K562 (cell line): ENCODE measurements around the gene PRKAG2. TPM values are rescaled to one million over a fixed set of nuclear protein-coding genes. Genes with fewer than 3 reads are reported as not detected.

ENCODE experiments used
- ATAC-seq: fragments of 200-7000 bp; cut with Tn5 transposase; 3 replicates; pipeline ENCODE4 v1.9.1; 2020; ENCODE audit warnings: moderate library complexity
- BruUV-seq: library from RNA; stranded (reverse); fragments of 400-500 nt; replicated peaks from 2 replicates; lab custom pipeline; 2021; lab: Mats Ljungman, UMichigan
- CTCF ChIA-PET: fragments of 300-600 bp; formaldehyde crosslinking; extraction: SDS; loops from one replicate; lab custom pipeline; 2021; ENCODE audit warnings: low intra/inter-chr PET ratio; lab: Yijun Ruan, JAX
- POLR2A ChIA-PET: fragments of 300-600, 350-650 bp; sonication (Branson Sonifier 250); formaldehyde crosslinking; extraction: SDS; loops from one replicate; lab custom pipeline; 2021; ENCODE audit warnings: antibody characterized with exemption, inconsistent platforms; lab: Yijun Ruan, JAX
- DNase-seq, 4 experiments: peaks; one replicate each; pipeline versions ENCODE4 v3.0.0 to v3.0.0-alpha.2; 2011 to 2018; ENCODE audit warnings: low spot score in 3 of 4, mixed read lengths in 3 of 4; ENCODE audit errors: extremely low read depth in 1 of 4
- FAIRE-seq: peaks from 2 replicates; lab custom pipeline; 2011; peaks lifted over from hg19 to GRCh38; lab: Jason Lieb, UNC
- H2AFZ ChIP-seq: 2 replicates; pipeline ENCODE4 v1.6.0; 2011; ENCODE audit warnings: low read depth, low read length, control low read depth, inconsistent platforms
- H3K27ac ChIP-seq: fragments of 200-600 bp; 3 replicates; pipeline ENCODE4 v1.8.0; 2011; ENCODE audit warnings: low read depth, mild to moderate bottlenecking, control low read depth, inconsistent platforms, low read length, moderate library complexity, mixed read lengths; ENCODE audit errors: extremely low read depth
- H3K27me3 ChIP-seq, 2 experiments: fragments of 300-600 bp in 1 of 2; 2 replicates in 1 of 2; 3 replicates in 1 of 2; pipeline versions ENCODE4 v1.6.0 to v1.8.0; 2011; ENCODE audit warnings: inconsistent platforms in 2 of 2, low read length in 2 of 2, mild to moderate bottlenecking in 1 of 2, mixed read lengths in 1 of 2, moderate library complexity in 1 of 2; ENCODE audit not compliant: control insufficient read depth in 2 of 2, insufficient read depth in 2 of 2
- H3K36me3 ChIP-seq: fragments of 300-600 bp; 3 replicates; pipeline ENCODE4 v1.8.0; 2011; ENCODE audit warnings: mild to moderate bottlenecking, low read length, inconsistent platforms; ENCODE audit not compliant: control insufficient read depth, insufficient read depth
- H3K4me1 ChIP-seq, 2 experiments: fragments of 200-600 bp in 1 of 2; replicated peaks in 1 of 2; 2 replicates in 1 of 2; 3 replicates in 1 of 2; pipeline versions ENCODE4 v1.5.1 to v1.8.0; 2011; ENCODE audit warnings: inconsistent platforms in 2 of 2, low read length in 2 of 2, mild to moderate bottlenecking in 1 of 2, mixed read lengths in 1 of 2, moderate library complexity in 1 of 2; ENCODE audit not compliant: control insufficient read depth in 2 of 2, insufficient read depth in 2 of 2
- H3K4me2 ChIP-seq: 2 replicates; pipeline ENCODE4 v1.6.1; 2011; ENCODE audit warnings: low read length, control low read depth, inconsistent platforms, mixed read lengths; ENCODE audit not compliant: insufficient read depth
- H3K4me3 ChIP-seq: fragments of 200-600 bp; sonication (generic), shearing (Covaris generic); 2 replicates; pipeline ENCODE4 v1.5.1; 2016; ENCODE audit warnings: control low read depth, inconsistent platforms
- H3K79me2 ChIP-seq: fragments of 200-600 bp; 3 replicates; pipeline ENCODE4 v1.8.0; 2011; ENCODE audit warnings: low read length, inconsistent platforms; ENCODE audit not compliant: control insufficient read depth, insufficient read depth
- H3K9ac ChIP-seq, 2 experiments: 2 replicates each; pipeline versions ENCODE4 v1.6.0 to v1.6.1; 2011; ENCODE audit warnings: low read depth in 2 of 2, low read length in 2 of 2, control low read depth in 1 of 2, inconsistent platforms in 1 of 2, mild to moderate bottlenecking in 1 of 2, mixed read lengths in 1 of 2; ENCODE audit not compliant: insufficient read depth in 1 of 2
- H3K9me1 ChIP-seq: one replicate; pipeline ENCODE4 v1.6.0; 2011; ENCODE audit warnings: inconsistent platforms, mild to moderate bottlenecking, low read length, moderate library complexity; ENCODE audit not compliant: control insufficient read depth, insufficient read depth
- H3K9me3 ChIP-seq: replicated peaks from 2 replicates; pipeline ENCODE4 v1.5.1; 2011; ENCODE audit warnings: low read depth, low read length, inconsistent platforms; ENCODE audit not compliant: control insufficient read depth, insufficient read depth
- H4K20me1 ChIP-seq: replicated peaks from 2 replicates; pipeline ENCODE4 v1.6.1; 2011; ENCODE audit warnings: low read length, inconsistent platforms, mixed read lengths; ENCODE audit not compliant: control insufficient read depth, insufficient read depth
- GABPA ChIP-seq: fragments of 200-800 bp; sonication (Bioruptor generic); conservative IDR thresholded peaks from 2 replicates; pipeline ENCODE4 v1.6.1; 2016; ENCODE audit warnings: low read depth, missing genetic modification characterization, missing compliant biosample characterization
- HINFP ChIP-seq: fragments of 450-650 bp; conservative IDR thresholded peaks from 2 replicates; pipeline ENCODE4 v1.6.1; 2016; ENCODE audit warnings: missing genetic modification characterization, low read depth, mild to moderate bottlenecking, control low read depth, missing compliant biosample characterization
- PPARD ChIP-seq: fragments of 250-450 bp; sonication (Bioruptor Pico); IDR thresholded peaks from 2 replicates; pipeline ENCODE4 v1.8.0; 2022; ENCODE audit warnings: inconsistent platforms, mild to moderate bottlenecking, moderate library complexity
- SRSF9 ChIP-seq: fragments of 200-400 bp; formaldehyde crosslinking; IDR thresholded peaks from 2 replicates; pipeline ENCODE4 v1.6.1; 2017; ENCODE audit warnings: low read depth, low read length, borderline replicate concordance
- THRB ChIP-seq: fragments of 450-650 bp; formaldehyde crosslinking; conservative IDR thresholded peaks from 2 replicates; pipeline ENCODE4 v1.4.0; 2022; ENCODE audit warnings: mild to moderate bottlenecking, missing genetic modification characterization
- ZNF143 ChIP-seq: sonication (generic); formaldehyde crosslinking; IDR thresholded peaks from 2 replicates; pipeline ENCODE4 v1.9.0; 2022; ENCODE audit warnings: mild to moderate bottlenecking, missing genetic modification reagents
- WGBS: fragments of 100-300 bp; shearing (Covaris generic); methylation state at CpG from one replicate; pipeline ENCODE4 v1.1.6; 2016; ENCODE audit warnings: low coverage, mixed read lengths; ENCODE audit not compliant: insufficient coverage; ENCODE audit errors: missing lambda C conversion rate; 5-methylcytosine and 5-hydroxymethylcytosine counted together
- in situ Hi-C: fragments of 300-500 bp; cut with MboI; formaldehyde crosslinking; loops from 4 replicates; pipeline ENCODE4 v1.15.0; 2018; ENCODE audit warnings: inconsistent platforms, mixed read lengths
- intact Hi-C: fragments of 100-400 bp; cut with micrococcal nuclease; formaldehyde crosslinking; loops from 2 replicates; pipeline ENCODE4 v1.14.2; 2022
- polyA plus RNA-seq, 8 experiments: library from polyadenylated mRNA; depleted of rRNA in 4 of 8; stranded (reverse) in 5 of 8; unstranded in 3 of 8; fragments of >200 nt; fragmentation: Nextera tagmentation in 2 of 8; fragmentation: Illumina TruSeq in 1 of 8; extraction: Ambion mirVana in 2 of 8; extraction: Trizol in 1 of 8; gene quantifications; 2 replicates each; pipeline versions ENCODE4 v1.2.1 to v1.2.3, GENCODE V29; 2011 to 2014; ENCODE audit warnings: inconsistent platforms in 1 of 8, missing spikeins in 1 of 8
- total RNA-seq, 7 experiments: library from RNA; depleted of rRNA in 6 of 7; stranded (reverse); fragments of >200 nt in 6 of 7; fragmentation: Illumina TruSeq in 2 of 7; extraction: Trizol in 2 of 7; gene quantifications; 2 replicates each; pipeline versions ENCODE4 v1.2.1 to v1.2.3, GENCODE V29; 2011 to 2021; ENCODE audit warnings: low replicate concordance in 1 of 7

PRKAG2 gene
- total and polyA plus RNA-seq, 9 of the 15 experiments (the other 6 are each of a cell fraction or from before 2014, with no cell fraction given): 0.99 to 5.6 (median 3.3) TPM

- TF ChIP-seq SRSF9 (no peak), HINFP (tag) (no peak)
Observed at GRCh38 chr7:151556592-151556991, 320.3 kb downstream of the PRKAG2 start (continued).

- CTCF ChIA-PET: no interaction called here
Observed at GRCh38 chr7:151553356-151553755, 323.6 kb downstream of the PRKAG2 start.

More at GRCh38 chr7:151553356-151553755, 323.6 kb downstream of the PRKAG2 start:
- H3K27ac ChIP-seq: no peak overlapping the region
- no peak for DNase-seq
- H3K79me2 ChIP-seq: no peaks in the 10 kb centered on the region
- in situ Hi-C loops: no loop called here
- WGBS: 10% methylated on average over 15 of the region's 15 CpGs
- peaks cover 49 to 70% of the 10 kb centered on the region in 2 experiments for H3K27me3 ChIP-seq
- POLR2A ChIA-PET: interaction anchor here (0.6 to 1.2 kb wide), 3 partner anchors 15 to 698 kb away, joined by 3 to 5 read pairs (median 4); no protein-coding TSS in a partner anchor
- H3K36me3 ChIP-seq: no peaks in the 10 kb centered on the region
- no TSS peak for BruUV-seq
- peaks cover 0 to 4% of the 10 kb centered on the region in 2 experiments; a peak in 1 of 5 replicates for H3K4me1 ChIP-seq
- ATAC-seq: no peak; the same call in 1 of the 3 replicates
- no peak for FAIRE-seq
- H3K9ac ChIP-seq: peak overlapping the region in 1 of 2 experiments; percentile 11; a peak in 1 of 4 replicates
- intact Hi-C loops: no loop called here
- no peak for TF ChIP-seq GABPA (tag)
- no peak for TF ChIP-seq PPARD (CRISPR knock-in tag)
- TF ChIP-seq ZNF143 (CRISPR knock-in tag): no peak
- TF ChIP-seq THRB: no peak
- no peak overlapping the region for H3K4me3 ChIP-seq
- H4K20me1 ChIP-seq: no peaks in the 10 kb centered on the region
- no peak overlapping the region for H3K4me2 ChIP-seq
- no peak overlapping the region for H2AFZ ChIP-seq
- no peaks in the 10 kb centered on the region for H3K9me3 ChIP-seq
- no peaks in the 10 kb centered on the region for H3K9me1 ChIP-seq
